GM18508 (cell line): ENCODE measurements around the gene NOVA2.
A peak's percentile ranks its signal among the peaks of the same experiment; 100 is the strongest.

Experiments used
- ATAC-seq: cut with Tn5 transposase; IDR thresholded peaks from one replicate; pipeline ENCODE4 v1.9.1; 2021; ENCODE audit warnings: moderate number of reproducible peaks; ENCODE audit not compliant: insufficient read depth, unreplicated experiment

NOVA2 gene

GRCh38 chr19:45931055-45931454 is 42.6 kb downstream of the NOVA2 start:
- ATAC-seq: no peak

- no peak for ATAC-seq
These were observed 44.4 kb downstream of the NOVA2 start for GRCh38 chr19:45929247-45929646.

- no peak for ATAC-seq
These were observed 46.0 kb downstream of the NOVA2 start for GRCh38 chr19:45927565-45928261.

- ATAC-seq: no peak
These were observed 48.7 kb downstream of the NOVA2 start for GRCh38 chr19:45924891-45925447.

- no peak for ATAC-seq
These were observed 51.4 kb downstream of the NOVA2 start for GRCh38 chr19:45922281-45922680.

GRCh38 chr19:45920458-45920857 is 53.2 kb downstream of the NOVA2 start:
- no peak for ATAC-seq

- ATAC-seq: no peak
These were observed 54.0 kb downstream of the NOVA2 start for GRCh38 chr19:45919678-45920077.

GRCh38 chr19:45918721-45919120 is 54.9 kb downstream of the NOVA2 start:
- ATAC-seq: no peak

GRCh38 chr19:45917421-45918091 is 56.1 kb downstream of the NOVA2 start:
- no peak for ATAC-seq

GRCh38 chr19:45913874-45914830 is 59.5 kb downstream of the NOVA2 start, which contains the start of gene NANOS2:
NANOS2 (minus strand) TSS chr19:45914778; CDS start chr19:45914693, 85 bp downstream.
- no peak for ATAC-seq

GRCh38 chr19:45911291-45911690 is 62.4 kb downstream of the NOVA2 start:
- no peak for ATAC-seq

GRCh38 chr19:45908956-45909355 is 64.7 kb downstream of the NOVA2 start:
- ATAC-seq: no peak

GRCh38 chr19:45906221-45906620 is 67.4 kb downstream of the NOVA2 start:
- no peak for ATAC-seq

- no peak for ATAC-seq
These were observed 68.7 kb downstream of the NOVA2 start for GRCh38 chr19:45905011-45905410.

- peak; percentile 71 for ATAC-seq
These were observed 70.7 kb downstream of the NOVA2 start for GRCh38 chr19:45902651-45903625.

GRCh38 chr19:45901912-45902650 is 71.6 kb downstream of the NOVA2 start, which contains the start of gene MYPOP:
MYPOP (minus strand) TSS chr19:45902613; CDS start chr19:45901773, 840 bp downstream.
- no peak for ATAC-seq

GRCh38 chr19:45901432-45901911 is 72.2 kb downstream of the NOVA2 start:
- no peak for ATAC-seq

- ATAC-seq: no peak
These were observed 72.8 kb downstream of the NOVA2 start for GRCh38 chr19:45900738-45901431.
